K562 (cell line): ENCODE data around the gene TOR3A. TPM values are rescaled to one million over a fixed set of nuclear protein-coding genes. Genes with fewer than 3 reads are reported as not detected.

ENCODE experiments used
- ATAC-seq: fragments of 200-7000 bp; cut with Tn5 transposase; 3 replicates; pipeline ENCODE4 v1.9.1; 2020; ENCODE audit warnings: moderate library complexity
- BruUV-seq: library from RNA; stranded (reverse); fragments of 400-500 nt; replicated peaks from 2 replicates; lab custom pipeline; 2021; lab: Mats Ljungman, UMichigan
- CTCF ChIA-PET: fragments of 300-600 bp; formaldehyde crosslinking; extraction: SDS; loops from one replicate; lab custom pipeline; 2021; ENCODE audit warnings: low intra/inter-chr PET ratio; lab: Yijun Ruan, JAX
- POLR2A ChIA-PET: fragments of 300-600, 350-650 bp; sonication (Branson Sonifier 250); formaldehyde crosslinking; extraction: SDS; loops from one replicate; lab custom pipeline; 2021; ENCODE audit warnings: antibody characterized with exemption, inconsistent platforms; lab: Yijun Ruan, JAX
- DNase-seq, 4 experiments: peaks; one replicate each; pipeline versions ENCODE4 v3.0.0 to v3.0.0-alpha.2; 2011 to 2018; ENCODE audit warnings: low spot score in 3 of 4, mixed read lengths in 3 of 4; ENCODE audit errors: extremely low read depth in 1 of 4
- FAIRE-seq: peaks from 2 replicates; lab custom pipeline; 2011; peaks lifted over from hg19 to GRCh38; lab: Jason Lieb, UNC
- H2AFZ ChIP-seq: 2 replicates; pipeline ENCODE4 v1.6.0; 2011; ENCODE audit warnings: low read depth, low read length, control low read depth, inconsistent platforms
- H3K27ac ChIP-seq: fragments of 200-600 bp; 3 replicates; pipeline ENCODE4 v1.8.0; 2011; ENCODE audit warnings: low read depth, mild to moderate bottlenecking, control low read depth, inconsistent platforms, low read length, moderate library complexity, mixed read lengths; ENCODE audit errors: extremely low read depth
- H3K27me3 ChIP-seq, 2 experiments: fragments of 300-600 bp in 1 of 2; 2 replicates in 1 of 2; 3 replicates in 1 of 2; pipeline versions ENCODE4 v1.6.0 to v1.8.0; 2011; ENCODE audit warnings: inconsistent platforms in 2 of 2, low read length in 2 of 2, mild to moderate bottlenecking in 1 of 2, mixed read lengths in 1 of 2, moderate library complexity in 1 of 2; ENCODE audit not compliant: control insufficient read depth in 2 of 2, insufficient read depth in 2 of 2
- H3K36me3 ChIP-seq: fragments of 300-600 bp; 3 replicates; pipeline ENCODE4 v1.8.0; 2011; ENCODE audit warnings: mild to moderate bottlenecking, low read length, inconsistent platforms; ENCODE audit not compliant: control insufficient read depth, insufficient read depth
- H3K4me1 ChIP-seq, 2 experiments: fragments of 200-600 bp in 1 of 2; replicated peaks in 1 of 2; 2 replicates in 1 of 2; 3 replicates in 1 of 2; pipeline versions ENCODE4 v1.5.1 to v1.8.0; 2011; ENCODE audit warnings: inconsistent platforms in 2 of 2, low read length in 2 of 2, mild to moderate bottlenecking in 1 of 2, mixed read lengths in 1 of 2, moderate library complexity in 1 of 2; ENCODE audit not compliant: control insufficient read depth in 2 of 2, insufficient read depth in 2 of 2
- H3K4me2 ChIP-seq: 2 replicates; pipeline ENCODE4 v1.6.1; 2011; ENCODE audit warnings: low read length, control low read depth, inconsistent platforms, mixed read lengths; ENCODE audit not compliant: insufficient read depth
- H3K4me3 ChIP-seq: fragments of 200-600 bp; sonication (generic), shearing (Covaris generic); 2 replicates; pipeline ENCODE4 v1.5.1; 2016; ENCODE audit warnings: control low read depth, inconsistent platforms
- H3K79me2 ChIP-seq: fragments of 200-600 bp; 3 replicates; pipeline ENCODE4 v1.8.0; 2011; ENCODE audit warnings: low read length, inconsistent platforms; ENCODE audit not compliant: control insufficient read depth, insufficient read depth
- H3K9ac ChIP-seq, 2 experiments: 2 replicates each; pipeline versions ENCODE4 v1.6.0 to v1.6.1; 2011; ENCODE audit warnings: low read depth in 2 of 2, low read length in 2 of 2, control low read depth in 1 of 2, inconsistent platforms in 1 of 2, mild to moderate bottlenecking in 1 of 2, mixed read lengths in 1 of 2; ENCODE audit not compliant: insufficient read depth in 1 of 2
- H3K9me1 ChIP-seq: one replicate; pipeline ENCODE4 v1.6.0; 2011; ENCODE audit warnings: inconsistent platforms, mild to moderate bottlenecking, low read length, moderate library complexity; ENCODE audit not compliant: control insufficient read depth, insufficient read depth
- H3K9me3 ChIP-seq: replicated peaks from 2 replicates; pipeline ENCODE4 v1.5.1; 2011; ENCODE audit warnings: low read depth, low read length, inconsistent platforms; ENCODE audit not compliant: control insufficient read depth, insufficient read depth
- H4K20me1 ChIP-seq: replicated peaks from 2 replicates; pipeline ENCODE4 v1.6.1; 2011; ENCODE audit warnings: low read length, inconsistent platforms, mixed read lengths; ENCODE audit not compliant: control insufficient read depth, insufficient read depth
- BACH1 ChIP-seq: fragments of 200-800 bp; sonication (Bioruptor generic); IDR thresholded peaks from 2 replicates; pipeline ENCODE4 v1.6.1; 2016; ENCODE audit warnings: missing genetic modification characterization, missing compliant biosample characterization
- FOXJ3 ChIP-seq: sonication (generic); formaldehyde crosslinking; IDR thresholded peaks from 2 replicates; pipeline ENCODE4 v1.4.0; 2020; ENCODE audit warnings: mild to moderate bottlenecking, missing genetic modification reagents
- HCFC1 ChIP-seq: IDR thresholded peaks from 2 replicates; pipeline ENCODE4 v1.6.1; 2012; ENCODE audit warnings: low read depth, low read length, improper control_type of control experiment
- KLF16 ChIP-seq: IDR thresholded peaks from 2 replicates; pipeline ENCODE4 v1.6.1; 2016; ENCODE audit warnings: antibody characterized with exemption
- NRF1 ChIP-seq, 2 experiments: fragments of 450-650 bp; IDR thresholded peaks in 1 of 2; conservative IDR thresholded peaks in 1 of 2; 2 replicates each; pipeline ENCODE4 v1.6.1; 2014; ENCODE audit warnings: mild to moderate bottlenecking in 2 of 2
- PHB2 ChIP-seq: fragments of 450-650 bp; IDR thresholded peaks from 2 replicates; pipeline ENCODE4 v1.6.1; 2017; ENCODE audit warnings: low read depth
- SREBF1 ChIP-seq: fragments of 150-350 bp; IDR thresholded peaks from 2 replicates; pipeline ENCODE4 v1.6.1; 2014; ENCODE audit warnings: antibody characterized with exemption, low read depth, low read length, borderline replicate concordance
- ZBTB7A ChIP-seq: IDR thresholded peaks from 2 replicates; pipeline ENCODE4 v1.6.1; 2011; ENCODE audit warnings: low read depth, mild to moderate bottlenecking, low read length, moderate library complexity, borderline replicate concordance; ENCODE audit not compliant: control insufficient read depth
- ZNF696 ChIP-seq: fragments of 250-450 bp; sonication (Bioruptor Pico); conservative IDR thresholded peaks from 2 replicates; pipeline ENCODE4 v1.4.0; 2020; ENCODE audit warnings: mild to moderate bottlenecking, moderate library complexity
- in situ Hi-C: fragments of 300-500 bp; cut with MboI; formaldehyde crosslinking; loops from 4 replicates; pipeline ENCODE4 v1.15.0; 2018; ENCODE audit warnings: inconsistent platforms, mixed read lengths
- intact Hi-C: fragments of 100-400 bp; cut with micrococcal nuclease; formaldehyde crosslinking; loops from 2 replicates; pipeline ENCODE4 v1.14.2; 2022
- polyA plus RNA-seq, 8 experiments: library from polyadenylated mRNA; depleted of rRNA in 4 of 8; stranded (reverse) in 5 of 8; unstranded in 3 of 8; fragments of >200 nt; fragmentation: Nextera tagmentation in 2 of 8; fragmentation: Illumina TruSeq in 1 of 8; extraction: Ambion mirVana in 2 of 8; extraction: Trizol in 1 of 8; gene quantifications; 2 replicates each; pipeline versions ENCODE4 v1.2.1 to v1.2.3, GENCODE V29; 2011 to 2014; ENCODE audit warnings: inconsistent platforms in 1 of 8, missing spikeins in 1 of 8
- total RNA-seq, 7 experiments: library from RNA; depleted of rRNA in 6 of 7; stranded (reverse); fragments of >200 nt in 6 of 7; fragmentation: Illumina TruSeq in 2 of 7; extraction: Trizol in 2 of 7; gene quantifications; 2 replicates each; pipeline versions ENCODE4 v1.2.1 to v1.2.3, GENCODE V29; 2011 to 2021; ENCODE audit warnings: low replicate concordance in 1 of 7
- TF ChIP-seq, protein P1 (sequence below): fragments of 450-650 bp; IDR thresholded peaks from 2 replicates; pipeline ENCODE4 v1.6.1; 2016
- TF ChIP-seq, protein P2 (sequence below), 2 experiments: fragments of 250-450 bp in 1 of 2; fragments of 450-650 bp in 1 of 2; sonication (Bioruptor Pico) in 1 of 2; IDR thresholded peaks; 2 replicates each; pipeline versions ENCODE4 v1.6.1 to v1.8.0; 2016 to 2021; ENCODE audit warnings: mild to moderate bottlenecking in 2 of 2, moderate library complexity in 2 of 2, missing compliant biosample characterization in 1 of 2, missing genetic modification characterization in 1 of 2
- TF ChIP-seq, protein P3 (sequence below): sonication (generic); formaldehyde crosslinking; IDR thresholded peaks from 2 replicates; pipeline ENCODE4 v1.9.0; 2022; ENCODE audit warnings: mild to moderate bottlenecking, missing genetic modification reagents

Gene TOR3A
- total and polyA plus RNA-seq, 9 of the 15 experiments (the other 6 are each of a cell fraction or from before 2014, with no cell fraction given), result 7.9 to 94.5 (median 39.7) TPM

DNA sequence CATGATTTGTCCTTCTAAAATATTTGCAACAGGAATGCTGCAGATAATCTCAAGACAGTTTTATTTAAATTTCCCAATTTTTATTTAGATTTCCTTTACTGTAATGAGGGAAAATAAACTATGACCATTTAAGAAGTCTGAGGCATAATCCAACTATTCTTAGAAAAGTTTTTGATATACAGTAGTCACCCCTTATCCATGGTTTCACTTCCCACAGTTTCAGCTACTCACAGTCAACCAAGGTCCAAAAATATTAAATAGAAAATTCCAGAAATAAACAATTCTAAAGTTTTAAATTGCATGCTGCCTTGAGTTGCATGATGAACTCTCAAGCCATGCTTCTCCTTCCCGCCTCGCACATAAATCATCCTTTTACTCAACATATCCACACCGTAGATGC, 33.3 kb downstream of the TOR3A start (continued):
- TF ChIP-seq, protein P1, sequence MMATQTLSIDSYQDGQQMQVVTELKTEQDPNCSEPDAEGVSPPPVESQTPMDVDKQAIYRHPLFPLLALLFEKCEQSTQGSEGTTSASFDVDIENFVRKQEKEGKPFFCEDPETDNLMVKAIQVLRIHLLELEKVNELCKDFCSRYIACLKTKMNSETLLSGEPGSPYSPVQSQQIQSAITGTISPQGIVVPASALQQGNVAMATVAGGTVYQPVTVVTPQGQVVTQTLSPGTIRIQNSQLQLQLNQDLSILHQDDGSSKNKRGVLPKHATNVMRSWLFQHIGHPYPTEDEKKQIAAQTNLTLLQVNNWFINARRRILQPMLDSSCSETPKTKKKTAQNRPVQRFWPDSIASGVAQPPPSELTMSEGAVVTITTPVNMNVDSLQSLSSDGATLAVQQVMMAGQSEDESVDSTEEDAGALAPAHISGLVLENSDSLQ, result peak; percentile 34; the same call in 1 of the 2 replicates
- TF ChIP-seq, protein P2, sequence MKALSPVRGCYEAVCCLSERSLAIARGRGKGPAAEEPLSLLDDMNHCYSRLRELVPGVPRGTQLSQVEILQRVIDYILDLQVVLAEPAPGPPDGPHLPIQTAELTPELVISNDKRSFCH (CRISPR knock-in tag; IDR thresholded peaks at IDR 0.05), result no peak
- TF ChIP-seq, protein P2 (tag; IDR thresholded peaks at IDR 0.05), result no peak
- TF ChIP-seq ZBTB7A (no peak), PHB2 (no peak), HCFC1 (no peak), BACH1 (tag) (no peak), SREBF1 (no peak)
- TF ChIP-seq, protein P3, sequence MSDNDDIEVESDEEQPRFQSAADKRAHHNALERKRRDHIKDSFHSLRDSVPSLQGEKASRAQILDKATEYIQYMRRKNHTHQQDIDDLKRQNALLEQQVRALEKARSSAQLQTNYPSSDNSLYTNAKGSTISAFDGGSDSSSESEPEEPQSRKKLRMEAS (CRISPR knock-in tag), result no peak

DNA sequence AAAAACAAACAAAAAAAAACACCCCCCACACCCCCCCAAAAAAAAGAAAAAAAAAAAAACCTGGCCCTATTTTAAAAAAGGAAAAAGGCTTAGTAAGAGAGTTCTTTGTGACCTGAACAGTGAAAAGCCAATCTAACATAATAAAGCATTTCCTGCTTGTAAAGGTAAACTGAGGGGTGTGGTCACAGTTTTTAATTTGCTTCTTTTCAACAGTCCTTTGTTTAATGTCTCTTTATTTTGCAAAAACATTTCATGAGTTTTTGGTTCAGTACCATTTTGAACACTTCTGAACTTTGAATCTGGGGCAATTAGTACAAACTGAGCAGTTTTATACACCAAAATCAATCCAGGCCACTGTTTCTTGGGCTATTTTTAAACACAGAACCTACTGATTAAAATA, 37.6 kb downstream of the TOR3A start:
- ChIA-PET CTCF (interaction anchor here (3.6 kb wide), 1 partner anchor 250 kb away, joined by 22 read pairs; no protein-coding TSS in a partner anchor), POLR2A (interaction anchor here (0.6 kb wide), 1 partner anchor 14 kb away, joined by 3 read pairs; no protein-coding TSS in a partner anchor)
- FAIRE-seq, result no peak
- Histone ChIP-seq H3K27ac (no peak overlapping the region), H4K20me1 (no peaks in the 10 kb centered on the region), H3K4me2 (no peak overlapping the region), H2AFZ (no peak overlapping the region), H3K79me2 (no peaks in the 10 kb centered on the region), H3K36me3 (peaks cover 45% of the 10 kb centered on the region), H3K4me1 (no peaks in the 10 kb centered on the region), H3K27me3 (no peaks in the 10 kb centered on the region), H3K9me3 (no peaks in the 10 kb centered on the region), H3K9ac (no peak overlapping the region), H3K4me3 (no peak overlapping the region), H3K9me1 (no peaks in the 10 kb centered on the region)
- in situ Hi-C loops, result no loop called here
- BruUV-seq, result no TSS peak
- no peak for ATAC-seq
- no peak for DNase-seq
- intact Hi-C loops, result no loop called here
- TF ChIP-seq FOXJ3 (no peak), NRF1 (conservative IDR thresholded peaks at IDR 0.05 in 1 of 2, IDR thresholded peaks at IDR 0.05 in 1 of 2) (no peak), KLF16 (no peak), ZNF696 (CRISPR knock-in tag) (no peak)
